Heart right ventricle (tissue), 16 donors: ENCODE measurements around the gene STAMBPL1. TPM values are rescaled to one million over a fixed set of nuclear protein-coding genes. Genes with fewer than 3 reads are reported as not detected.
"Not testable (repeated sequence)": the region's sequence is repeated elsewhere in the genome, so short reads cannot be mapped to it uniquely, and the experiment has no call there.

Experiments used
- ATAC-seq, 8 donors: fragments of 200-7000 bp; cut with Tn5 transposase; one replicate each; pipeline ENCODE4 v1.9.1; 2020; ENCODE audit warnings: mild to moderate bottlenecking in 8 of 8, moderate library complexity in 8 of 8, moderate number of reproducible peaks in 1 of 8
- DNase-seq, 2 donors: peaks; one replicate each; pipeline ENCODE4 v3.0.0-alpha.2; 2020
- H3K27ac ChIP-seq, 10 donors: fragments of 200-600 bp; sonication (generic) in 2 of 10; one replicate each; pipeline versions ENCODE4 v1.5.0 to v1.8.0; 2020 to 2022; ENCODE audit warnings: mild to moderate bottlenecking in 3 of 10
- H3K27me3 ChIP-seq, 7 donors: fragments of 200-600 bp; one replicate each; pipeline ENCODE4 v1.8.0; 2021 to 2022; ENCODE audit warnings: mild to moderate bottlenecking in 2 of 7
- H3K36me3 ChIP-seq, 9 donors: fragments of 200-600 bp; sonication (generic) in 1 of 9; one replicate each; pipeline versions ENCODE4 v1.5.0 to v1.8.0; 2020 to 2022; ENCODE audit warnings: mild to moderate bottlenecking in 2 of 9
- H3K4me1 ChIP-seq, 9 donors: fragments of 200-600 bp; sonication (generic) in 1 of 9; one replicate each; pipeline versions ENCODE4 v1.5.0 to v1.8.0; 2020 to 2022; ENCODE audit warnings: mild to moderate bottlenecking in 4 of 9
- H3K4me3 ChIP-seq, 10 donors: fragments of 200-600 bp; sonication (generic) in 2 of 10; one replicate each; pipeline versions ENCODE4 v1.5.0 to v1.8.0; 2020 to 2022; ENCODE audit warnings: mild to moderate bottlenecking in 7 of 10, moderate library complexity in 2 of 10
- H3K9me3 ChIP-seq, 11 donors: fragments of 200-600 bp in 10 of 11; sonication (generic) in 2 of 11; one replicate each; pipeline versions ENCODE4 v1.5.0 to v1.8.0; 2013 to 2022; ENCODE audit warnings: mild to moderate bottlenecking in 2 of 11, control low read depth in 1 of 11, moderate library complexity in 1 of 11
- WGBS, 2 donors: extraction: QIAGEN DNeasy Blood & Tissue Kit; methylation state at CpG; one replicate each; pipeline ENCODE4 v1.1.7; 2013; ENCODE audit warnings: inconsistent platforms in 1 of 2; 5-methylcytosine and 5-hydroxymethylcytosine counted together
- intact Hi-C, 10 donors: fragments of 100-400 bp; cut with DNase I; formaldehyde crosslinking; loops; one replicate each; pipeline versions ENCODE4 v1.11.1 to v1.14.2; 2022
- polyA plus RNA-seq, 2 donors: library from polyadenylated mRNA; stranded (reverse); fragments of 200-250 nt; gene quantifications; one replicate each; pipeline ENCODE4 v1.2.3, GENCODE V29; 2013
- total RNA-seq, 10 donors: library from RNA; stranded (reverse); fragmentation: NEBNext Ultra II Directional in 3 of 10; extraction: Animal tissue kit (Norgen Biotek cat#: 25700) in 3 of 10; gene quantifications; one replicate each; pipeline versions ENCODE4 v1.2.1 to v1.2.4, GENCODE V29; 2021 to 2023
- TF ChIP-seq, protein P1 (sequence below), 9 donors: fragments of 200-600 bp; sonication (generic) in 2 of 9; IDR thresholded peaks; one replicate each; pipeline versions ENCODE4 v1.5.0 to v1.8.0; 2021 to 2022; ENCODE audit warnings: antibody characterized with exemption in 9 of 9, mild to moderate bottlenecking in 5 of 9, moderate library complexity in 1 of 9
- donor health status: Arrhythmogenic right ventricular cardiomyopathy.
- donor health status: ischemic (EF 13 %, LVEDD 7.1; RV severe dilation, severe dysfunction).
- donor health status: healthy with polysubstance abuse.
- donor health status: DM: no; HTN: yes; CAD: no.
- donor health status: DM: no; HTN: no; CAD: no.
- donor health status: ischemic (EF 25% LVEDD 6.9; RV normal size, moderate dysfunction).
- donor health status: ischemic (EF 25% LVEDD 5.7; RV mildly dilated, moderate dysfunction).
- donor health status: healthy.
- donor health status: DM: yes; HTN: yes; CAD: no.
- donor health status: Ischemic cardiomyopathy.
- donor health status: ischemic (EF 35%, LVEDD 5.7; RV mildly dilated, moderate dysfunction).
- donor health status: nonischemic (EF 11% LVEDD 7.7; RV severe dilation, severe dysfunction).
- donor health status: DM: yes; HTN: yes; CAD: no.
- donor health status: PGD.
- donor health status: ischemic (EF 29% LVEDD 5.4; RV normal size, mild dysfunction).
- donor health status: nonischemic (EF 23%, LVEDD 6.1; RV moderate dilation, normal function).

Gene STAMBPL1
- total and polyA plus RNA-seq, 12 donors = 0.94 to 3.3 (median 2.7) TPM

DNA sequence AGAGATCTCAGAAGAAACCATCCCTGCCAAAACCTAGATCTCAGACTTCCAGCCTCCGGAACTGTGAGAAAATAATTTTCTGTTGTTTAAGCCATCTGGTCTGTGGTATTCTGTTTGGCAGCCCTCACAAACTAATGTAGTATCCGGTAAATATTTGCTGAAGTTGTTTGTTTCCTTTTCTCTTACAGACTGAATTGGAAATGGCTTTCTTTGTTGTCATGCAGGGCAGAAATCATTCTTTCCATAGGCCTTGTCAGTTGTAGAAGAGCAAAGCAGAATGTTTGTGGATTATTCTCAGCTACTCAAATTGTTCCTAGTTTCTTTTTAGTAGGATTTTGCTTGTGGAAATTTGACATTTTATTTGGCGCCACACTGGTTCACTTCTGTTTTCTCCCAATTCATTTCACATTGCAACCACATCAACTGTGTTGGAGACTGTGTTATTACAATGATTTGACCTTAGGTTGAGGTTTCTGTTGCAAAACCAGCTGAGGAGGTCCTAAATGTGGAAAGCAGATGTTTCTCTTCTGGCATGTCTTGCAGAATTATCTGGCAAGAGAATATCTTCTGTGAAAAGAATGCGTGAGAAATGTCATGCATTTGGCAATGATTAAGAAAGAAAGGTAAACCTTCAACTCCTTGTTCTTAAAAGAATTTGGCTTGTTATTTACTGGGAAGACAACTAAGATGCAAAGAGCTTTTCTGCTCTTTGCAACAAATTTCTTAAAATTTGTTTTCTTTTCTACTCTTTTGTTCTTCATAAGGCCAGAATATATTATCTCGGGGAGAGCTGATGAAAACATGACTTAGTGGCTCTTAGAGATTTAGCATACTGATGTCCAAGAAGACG is 46.7 kb downstream of the STAMBPL1 start:
- H3K27me3 ChIP-seq = no peaks in the 10 kb centered on the region
- ATAC-seq (peak; percentile 76 to 88 (median 82)), DNase-seq (peak in 1 of 2 donors; percentile 32)
- TF ChIP-seq, protein P1, sequence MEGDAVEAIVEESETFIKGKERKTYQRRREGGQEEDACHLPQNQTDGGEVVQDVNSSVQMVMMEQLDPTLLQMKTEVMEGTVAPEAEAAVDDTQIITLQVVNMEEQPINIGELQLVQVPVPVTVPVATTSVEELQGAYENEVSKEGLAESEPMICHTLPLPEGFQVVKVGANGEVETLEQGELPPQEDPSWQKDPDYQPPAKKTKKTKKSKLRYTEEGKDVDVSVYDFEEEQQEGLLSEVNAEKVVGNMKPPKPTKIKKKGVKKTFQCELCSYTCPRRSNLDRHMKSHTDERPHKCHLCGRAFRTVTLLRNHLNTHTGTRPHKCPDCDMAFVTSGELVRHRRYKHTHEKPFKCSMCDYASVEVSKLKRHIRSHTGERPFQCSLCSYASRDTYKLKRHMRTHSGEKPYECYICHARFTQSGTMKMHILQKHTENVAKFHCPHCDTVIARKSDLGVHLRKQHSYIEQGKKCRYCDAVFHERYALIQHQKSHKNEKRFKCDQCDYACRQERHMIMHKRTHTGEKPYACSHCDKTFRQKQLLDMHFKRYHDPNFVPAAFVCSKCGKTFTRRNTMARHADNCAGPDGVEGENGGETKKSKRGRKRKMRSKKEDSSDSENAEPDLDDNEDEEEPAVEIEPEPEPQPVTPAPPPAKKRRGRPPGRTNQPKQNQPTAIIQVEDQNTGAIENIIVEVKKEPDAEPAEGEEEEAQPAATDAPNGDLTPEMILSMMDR (IDR thresholded peaks at IDR 0.05) = no peak
- H3K4me1 ChIP-seq = peaks cover 2 to 47% (median 28%) of the 10 kb centered on the region in 9 donors
- intact Hi-C loops = loop anchor here in 3 of 10 donors (2.0 to 5.0 kb wide), 3 partner anchors 44 to 49 kb away; partner anchors contain the start of gene STAMBPL1 (in 2 of the 3)
- peak overlapping the region; percentile 33 to 84 (median 69) for H3K27ac ChIP-seq
- H3K36me3 ChIP-seq = peaks cover 0 to 14% (median 0%) of the 10 kb centered on the region in 9 donors
- WGBS, 2 donors = 38% methylated on average over 6 of the region's 6 CpGs
- H3K4me3 ChIP-seq = peak overlapping the region in 2 of 10 donors; percentile 1 to 13
- H3K9me3 ChIP-seq = no peaks in the 10 kb centered on the region

DNA sequence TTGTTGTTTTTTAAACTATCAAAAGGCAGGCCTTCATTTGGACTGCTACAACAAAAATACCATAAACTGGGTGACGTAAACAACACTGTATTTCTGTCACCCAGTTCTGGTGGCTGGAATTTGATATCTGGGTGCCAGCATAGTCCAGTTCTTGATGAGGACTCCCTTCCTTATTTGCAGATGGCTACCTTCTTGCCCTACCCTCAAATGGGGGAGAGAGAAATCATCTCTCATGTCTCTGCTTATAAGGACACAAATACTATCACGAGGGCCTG is 47.3 kb downstream of the STAMBPL1 start:
- TF ChIP-seq, protein P1 (IDR thresholded peaks at IDR 0.05) = no peak
- Histone ChIP-seq H3K4me1 (peaks cover 2 to 53% (median 28%) of the 10 kb centered on the region in 9 donors), H3K4me3 (no peak overlapping the region), H3K9me3 (no peaks in the 10 kb centered on the region), H3K27me3 (no peaks in the 10 kb centered on the region), H3K36me3 (peaks cover 0 to 11% (median 0%) of the 10 kb centered on the region in 9 donors), H3K27ac (peak overlapping the region; percentile 33 to 84 (median 69))
- intact Hi-C loops = loop anchor here in 3 of 10 donors (2.0 to 5.0 kb wide), 3 partner anchors 45 to 50 kb away; partner anchors contain the start of gene STAMBPL1 (in 2 of the 3)
- 63 to 75% methylated on average over 2 of the region's 2 CpGs for WGBS, 2 donors
- DNase-seq (no peak), ATAC-seq (peak in 1 of 8 donors; percentile 3)

DNA sequence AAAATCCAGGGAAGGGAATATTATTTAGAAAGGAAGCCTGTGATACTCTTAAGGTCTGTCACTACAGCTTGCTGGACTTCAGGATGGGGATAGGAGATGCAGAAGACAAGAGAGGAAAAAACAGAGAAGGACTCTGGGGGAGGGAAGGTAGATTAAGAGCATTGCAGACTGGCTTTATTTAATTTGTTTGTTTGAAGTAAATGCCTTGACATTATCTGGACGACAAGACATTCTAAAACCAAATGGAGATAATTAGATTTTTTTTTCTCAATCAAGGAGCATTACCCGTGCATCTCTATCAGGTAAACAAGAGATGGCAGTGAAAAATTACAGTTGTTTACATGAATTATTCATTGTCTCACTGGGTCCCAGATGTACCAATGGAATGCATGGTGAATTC is 48.2 kb downstream of the STAMBPL1 start:
- ATAC-seq (no peak), DNase-seq (no peak)
- H3K4me3 ChIP-seq = no peak overlapping the region
- H3K27ac ChIP-seq = peak overlapping the region in 5 of 10 donors; percentile 7 to 84 (median 51)
- TF ChIP-seq, protein P1 (IDR thresholded peaks at IDR 0.05) = no peak
- H3K27me3 ChIP-seq = no peaks in the 10 kb centered on the region
- WGBS, 2 donors = 72 to 82% methylated on average over 2 of the region's 2 CpGs
- peaks cover 2 to 55% (median 31%) of the 10 kb centered on the region in 9 donors for H3K4me1 ChIP-seq
- intact Hi-C loops = loop anchor here in 2 of 10 donors (5.0 kb wide), 2 partner anchors 46 to 51 kb away; partner anchors contain the start of gene STAMBPL1 (in 1 of the 2)
- H3K36me3 ChIP-seq = peaks cover 0 to 8% (median 0%) of the 10 kb centered on the region in 9 donors
- no peaks in the 10 kb centered on the region for H3K9me3 ChIP-seq

DNA sequence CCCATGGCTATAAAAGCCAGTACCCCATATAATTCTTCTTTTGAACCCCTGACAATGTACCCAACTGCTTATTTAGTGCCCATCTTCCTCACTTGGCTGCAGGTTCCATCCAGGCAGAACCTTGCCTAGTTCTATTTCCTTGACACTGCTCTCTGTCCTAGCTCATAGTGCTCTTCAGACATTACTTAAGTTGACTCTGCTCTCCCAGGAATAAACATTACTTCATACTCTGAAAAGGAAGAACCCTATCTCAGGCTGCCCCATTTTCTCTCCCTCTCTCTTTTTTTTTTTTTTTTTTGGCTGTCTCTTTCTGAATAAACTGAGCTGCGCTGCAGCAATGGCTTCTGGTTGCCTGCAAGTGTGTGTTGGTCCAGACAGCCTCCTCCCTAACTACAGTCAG is 51.5 kb downstream of the STAMBPL1 start:
- H3K36me3 ChIP-seq = peaks cover 0 to 19% (median 0%) of the 10 kb centered on the region in 9 donors
- H3K9me3 ChIP-seq = no peaks in the 10 kb centered on the region
- H3K27ac ChIP-seq = peak overlapping the region in 6 of 10 donors; percentile 4 to 63 (median 48)
- peak in 7 of 8 donors; percentile 36 to 66 (median 39) for ATAC-seq
- H3K4me1 ChIP-seq = peaks cover 5 to 51% (median 30%) of the 10 kb centered on the region in 9 donors
- TF ChIP-seq, protein P1 (IDR thresholded peaks at IDR 0.05) = no peak
- H3K27me3 ChIP-seq = no peaks in the 10 kb centered on the region
- H3K4me3 ChIP-seq = no peak overlapping the region
- WGBS, 2 donors = 68 to 92% methylated on average over 1 of the region's 1 CpG
- intact Hi-C loops = loop anchor here in 7 of 10 donors (1.0 to 10.0 kb wide), 6 partner anchors 44 to 283 kb away; partner anchors contain the start of gene STAMBPL1 (in 2 of the 7)
- DNase-seq = no peak

DNA sequence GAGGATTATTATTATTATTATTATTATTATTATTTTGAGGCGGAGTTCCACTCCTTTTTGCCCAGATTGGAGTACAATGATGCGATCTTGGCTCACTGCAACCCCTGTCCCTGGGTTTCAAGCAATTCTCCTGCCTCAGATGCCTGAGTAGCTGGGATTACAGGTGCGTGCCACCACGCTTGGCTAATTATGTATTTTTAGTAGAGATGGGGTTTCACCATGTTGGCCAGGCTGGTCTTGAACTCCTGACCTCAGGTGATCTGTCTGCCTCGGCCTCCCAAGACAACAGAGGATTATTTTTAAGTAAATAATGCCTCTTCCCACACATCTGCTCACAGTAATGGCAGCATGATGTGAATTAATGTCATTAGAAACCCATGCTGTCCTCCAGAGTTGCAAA is 52.0 kb downstream of the STAMBPL1 start:
- WGBS, 2 donors = 85 to 94% methylated on average over 5 of the region's 5 CpGs
- not testable (repeated sequence) for H3K4me3 ChIP-seq, H3K27me3 ChIP-seq, H3K9me3 ChIP-seq, DNase-seq, ATAC-seq
- intact Hi-C loops = loop anchor here in 8 of 10 donors (1.0 to 10.0 kb wide), 7 partner anchors 45 to 283 kb away; partner anchors contain the start of gene STAMBPL1 (in 2 of the 8)
- Histone ChIP-seq H3K36me3 (peaks cover 0 to 24% (median under 1%) of the 10 kb centered on the region in 9 donors), H3K4me1 (peaks cover 5 to 48% (median 25%) of the 10 kb centered on the region in 9 donors), H3K27ac (peak overlapping the region in 7 of 10 donors; percentile 4 to 82 (median 45))
